ENCODE measurements around the gene TRAPPC3L.

GRCh38 chr6:116450769-116451740 is 94.4 kb downstream of the TRAPPC3L start:
- TF ChIP-seq CTCF (IDR thresholded peaks at IDR 0.05; ENCODE audit: borderline replicate concordance, extremely low read depth, low read length, poor library complexity, severe bottlenecking) (no peak), EZH2 (IDR thresholded peaks at IDR 0.05; ENCODE audit: borderline replicate concordance, low read depth, low read length, severe bottlenecking) (no peak)
